Measurements from ENCODE around the gene RPL36AL. TPM values are rescaled to one million over a fixed set of nuclear protein-coding genes. Genes with fewer than 3 reads are reported as not detected.

The RPL36AL gene
- total RNA-seq, 6 donors from 2014 or later, result 98.0 to 264 (median 171) TPM

DNA sequence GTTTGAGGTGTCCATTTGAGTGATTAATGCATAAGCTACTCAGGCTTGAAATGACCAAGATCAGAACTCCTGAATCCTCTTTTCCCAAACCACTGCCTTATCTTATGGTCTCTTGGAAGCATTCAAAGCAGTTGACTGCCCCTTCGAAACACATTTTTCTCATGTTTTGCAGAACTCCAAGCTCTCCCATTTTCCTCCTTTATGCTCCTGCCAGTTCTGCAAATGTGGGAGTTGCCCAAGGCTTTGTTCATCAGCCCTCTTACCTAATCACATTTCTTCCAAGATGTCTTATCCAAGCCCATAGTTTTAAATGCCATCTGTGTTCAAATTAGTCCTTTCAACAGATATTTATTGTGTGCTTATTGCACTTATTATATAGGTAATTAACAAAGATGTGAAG lies 16.4 kb upstream of the RPL36AL start:
- Histone ChIP-seq H3K9me3 (no peaks in the 10 kb centered on the region), H3K36me3 (peaks cover 0 to 6% (median 0%) of the 10 kb centered on the region in 4 donors), H3K4me3 (no peak overlapping the region), H3K4me1 (peaks cover 15 to 50% (median 22%) of the 10 kb centered on the region in 4 donors), H3K27me3 (no peaks in the 10 kb centered on the region), H3K27ac (no peak overlapping the region)
- DNase-seq (no peak), ATAC-seq (ENCODE audit: low FRiP score in 2 of 2) (no peak)
- WGBS, 2 donors, result 96 to 100% methylated on average over 1 of the region's 1 CpG
- TF ChIP-seq EP300 (IDR thresholded peaks at IDR 0.05), result no peak
- TF ChIP-seq POLR2AphosphoS5 (IDR thresholded peaks at IDR 0.05), result no peak
- TF ChIP-seq, protein P1, sequence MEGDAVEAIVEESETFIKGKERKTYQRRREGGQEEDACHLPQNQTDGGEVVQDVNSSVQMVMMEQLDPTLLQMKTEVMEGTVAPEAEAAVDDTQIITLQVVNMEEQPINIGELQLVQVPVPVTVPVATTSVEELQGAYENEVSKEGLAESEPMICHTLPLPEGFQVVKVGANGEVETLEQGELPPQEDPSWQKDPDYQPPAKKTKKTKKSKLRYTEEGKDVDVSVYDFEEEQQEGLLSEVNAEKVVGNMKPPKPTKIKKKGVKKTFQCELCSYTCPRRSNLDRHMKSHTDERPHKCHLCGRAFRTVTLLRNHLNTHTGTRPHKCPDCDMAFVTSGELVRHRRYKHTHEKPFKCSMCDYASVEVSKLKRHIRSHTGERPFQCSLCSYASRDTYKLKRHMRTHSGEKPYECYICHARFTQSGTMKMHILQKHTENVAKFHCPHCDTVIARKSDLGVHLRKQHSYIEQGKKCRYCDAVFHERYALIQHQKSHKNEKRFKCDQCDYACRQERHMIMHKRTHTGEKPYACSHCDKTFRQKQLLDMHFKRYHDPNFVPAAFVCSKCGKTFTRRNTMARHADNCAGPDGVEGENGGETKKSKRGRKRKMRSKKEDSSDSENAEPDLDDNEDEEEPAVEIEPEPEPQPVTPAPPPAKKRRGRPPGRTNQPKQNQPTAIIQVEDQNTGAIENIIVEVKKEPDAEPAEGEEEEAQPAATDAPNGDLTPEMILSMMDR (IDR thresholded peaks at IDR 0.05), result no peak
- TF ChIP-seq POLR2A (IDR thresholded peaks at IDR 0.05), result no peak

DNA sequence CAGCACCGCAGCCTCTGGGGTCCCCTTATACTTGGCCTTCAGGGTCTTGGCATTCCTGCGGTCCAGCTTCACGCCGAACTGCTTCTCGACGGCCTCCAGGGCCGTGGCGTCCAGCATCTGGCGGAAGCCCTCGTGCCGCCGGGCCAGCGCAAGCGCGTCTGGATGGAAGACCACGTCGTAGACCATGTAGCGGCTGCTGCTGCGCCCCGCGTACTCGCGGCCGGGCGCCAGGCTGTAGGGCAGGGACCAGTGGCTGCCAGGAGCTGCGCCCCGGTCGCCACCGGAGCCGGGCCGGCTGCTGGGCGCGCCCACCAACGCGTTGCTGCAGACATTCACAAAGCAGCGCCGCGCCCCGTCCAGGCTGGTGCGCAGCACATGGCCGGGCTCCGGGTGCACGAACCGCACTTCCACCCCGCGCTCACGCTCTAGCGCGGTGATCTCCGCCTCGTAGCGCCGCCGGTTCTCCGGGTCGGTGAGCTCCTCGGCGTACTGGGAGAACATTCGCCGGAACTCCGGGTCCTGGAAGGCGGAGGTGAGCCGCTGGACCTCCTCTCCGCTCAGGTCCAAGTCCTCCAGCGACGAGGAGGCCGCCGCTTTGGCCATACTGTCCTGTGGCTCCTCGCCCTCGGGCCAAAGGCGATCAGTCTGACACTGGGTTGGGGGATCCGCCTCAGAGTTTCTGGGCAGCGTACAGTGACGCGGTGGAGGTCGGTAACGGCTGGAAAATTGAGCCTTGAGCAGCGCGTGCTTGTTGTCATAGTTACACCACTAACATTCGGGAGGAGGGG lies 14.3 kb upstream of the RPL36AL start, which contains the start of gene DNAAF2:
Gene DNAAF2 (minus strand): TSS at position 698 of the 788 bp plus-strand sequence. CDS start 95 bp downstream, at position 603.
- DNase-seq (peak; percentile 75 to 93), ATAC-seq (ENCODE audit: low FRiP score in 2 of 2) (peak; percentile 75)
- H3K27ac ChIP-seq, result peak within 1 kb of the TSS; percentile 87 to 98 (median 94)
- no peaks in the 10 kb centered on the region for H3K27me3 ChIP-seq
- 0% methylated on average over 10 to 20 of the region's 80 CpGs for WGBS, 2 donors
- peaks cover 21 to 51% (median 24%) of the 10 kb centered on the region in 4 donors for H3K4me1 ChIP-seq
- H3K36me3 ChIP-seq, result peaks cover 0 to 6% (median 0%) of the 10 kb centered on the region in 4 donors
- peak in 1 of 2 donors; percentile 4 for TF ChIP-seq POLR2AphosphoS5 (IDR thresholded peaks at IDR 0.05)
- TF ChIP-seq, protein P1 (IDR thresholded peaks at IDR 0.05), result no peak
- no peak for TF ChIP-seq POLR2A (IDR thresholded peaks at IDR 0.05)
- H3K4me3 ChIP-seq, result peak within 1 kb of the TSS; percentile 80 to 94 (median 88)
- no peaks in the 10 kb centered on the region for H3K9me3 ChIP-seq

GRCh38 chr14:49633640-49634546 lies 13.5 kb upstream of the RPL36AL start:
- Histone ChIP-seq H3K4me1 (peaks cover 21 to 48% (median 24%) of the 10 kb centered on the region in 4 donors), H3K9me3 (no peaks in the 10 kb centered on the region), H3K36me3 (peaks cover 0 to 6% (median 0%) of the 10 kb centered on the region in 4 donors), H3K4me3 (peak overlapping the region; percentile 80 to 94 (median 88)), H3K27me3 (no peaks in the 10 kb centered on the region), H3K27ac (peak overlapping the region; percentile 87 to 98 (median 94))
- WGBS, 2 donors, result 0 to 1% methylated on average over 13 to 44 of the region's 101 CpGs
- DNase-seq, result peak; percentile 97 to 98
- ATAC-seq (ENCODE audit: low FRiP score in 2 of 2), result peak; percentile 97 to 98
- TF ChIP-seq, protein P1 (IDR thresholded peaks at IDR 0.05), result peak; percentile 72 to 96 (median 88)
- peak; percentile 72 for TF ChIP-seq POLR2AphosphoS5 (IDR thresholded peaks at IDR 0.05)
- peak in 3 of 4 donors; percentile 62 to 92 (median 91) for TF ChIP-seq POLR2A (IDR thresholded peaks at IDR 0.05)
- TF ChIP-seq EP300 (IDR thresholded peaks at IDR 0.05), result no peak

DNA sequence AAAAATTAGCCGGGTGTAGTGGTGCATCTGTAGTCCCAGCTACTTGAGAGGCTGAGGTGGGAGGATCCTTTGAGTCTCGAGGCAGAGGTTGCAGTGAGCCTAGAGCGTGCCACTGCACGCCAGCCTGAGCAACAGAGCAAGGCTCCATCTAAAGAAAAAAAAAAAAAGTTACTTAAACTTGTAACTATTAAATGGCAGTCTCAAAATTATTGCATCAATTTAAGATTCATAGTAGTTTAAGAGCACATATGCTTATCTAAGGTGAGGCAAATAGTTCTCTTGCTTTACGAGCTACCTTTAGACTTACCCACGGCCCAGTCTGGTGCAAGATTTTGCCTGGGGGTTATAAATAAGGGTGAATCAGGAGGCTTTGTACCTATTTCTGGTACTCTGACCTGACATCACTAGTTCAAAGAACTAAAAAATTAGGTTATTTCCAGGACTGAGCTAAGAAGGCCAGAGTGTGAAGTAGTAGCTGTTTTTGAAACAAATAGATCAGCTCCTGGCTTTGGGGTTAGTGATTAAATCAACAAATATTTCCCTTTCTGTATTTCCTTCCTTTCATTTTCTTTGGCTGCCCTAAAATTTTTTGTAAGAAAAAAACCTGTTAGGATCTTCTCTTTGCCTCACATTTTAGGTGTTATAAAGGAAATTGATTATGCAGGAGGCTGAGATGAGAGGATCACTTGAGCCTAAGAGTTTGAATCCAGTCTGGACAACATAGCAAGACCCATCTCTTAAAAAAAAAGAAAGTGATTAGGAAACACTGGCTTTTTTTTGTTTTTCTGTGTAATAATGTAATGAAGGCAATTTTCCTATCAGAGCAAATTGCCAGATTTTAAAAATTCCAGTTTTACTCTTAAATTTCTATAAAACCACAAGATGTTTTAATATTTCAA lies 3.8 kb upstream of the RPL36AL start:
- no peak for TF ChIP-seq EP300 (IDR thresholded peaks at IDR 0.05)
- no peak for TF ChIP-seq POLR2AphosphoS5 (IDR thresholded peaks at IDR 0.05)
- TF ChIP-seq, protein P1 (IDR thresholded peaks at IDR 0.05), result no peak
- no peak for TF ChIP-seq POLR2A (IDR thresholded peaks at IDR 0.05)
- Histone ChIP-seq H3K9me3 (no peaks in the 10 kb centered on the region), H3K27me3 (no peaks in the 10 kb centered on the region), H3K4me1 (peaks cover 32 to 36% (median 33%) of the 10 kb centered on the region in 4 donors), H3K4me3 (no peak overlapping the region), H3K27ac (peak overlapping the region in 1 of 4 donors; percentile 31), H3K36me3 (peaks cover 0 to 17% (median 0%) of the 10 kb centered on the region in 4 donors)
- no peak for DNase-seq
- WGBS, 2 donors, result 78 to 80% methylated on average over 6 of the region's 6 CpGs
- ATAC-seq (ENCODE audit: low FRiP score in 2 of 2), result no peak

All from upper lobe of left lung (tissue), 6 donors.